ENCODE data around the gene ARHGAP6. TPM values are rescaled to one million over a fixed set of nuclear protein-coding genes. Genes with fewer than 3 reads are reported as not detected.

The ARHGAP6 gene
- total and polyA plus RNA-seq, 9 of the 15 experiments (the other 6 are each of a cell fraction or from before 2014, with no cell fraction given) = 12.5 to 63.6 (median 41.8) TPM

GRCh38 chrX:11472381-11472780, 193.3 kb downstream of the ARHGAP6 start:
- Histone ChIP-seq H3K4me2 (ENCODE audit: insufficient read depth, low read length) (no peak overlapping the region), H3K4me1 (replicated peaks in 1 of 2; ENCODE audit: control insufficient read depth in 2 of 2, insufficient read depth in 2 of 2, low read length in 2 of 2) (peaks cover 0 to 6% of the 10 kb centered on the region in 2 experiments; a peak in 2 of 5 replicates), H3K36me3 (ENCODE audit: control insufficient read depth, insufficient read depth, low read length) (no peaks in the 10 kb centered on the region), H3K9me3 (replicated peaks; ENCODE audit: control insufficient read depth, insufficient read depth, low read depth, low read length) (no peaks in the 10 kb centered on the region; the same call in 1 of the 2 replicates), H3K9me1 (ENCODE audit: control insufficient read depth, insufficient read depth, low read length) (peaks cover 3% of the 10 kb centered on the region), H3K27ac (ENCODE audit: extremely low read depth, low read depth, low read length) (no peak overlapping the region), H3K4me3 (no peak overlapping the region), H3K9ac (ENCODE audit: insufficient read depth in 1 of 2, low read depth in 2 of 2, low read length in 2 of 2) (no peak overlapping the region), H2AFZ (ENCODE audit: low read depth, low read length) (peak overlapping the region; percentile 55; the same call in 1 of the 2 replicates), H3K27me3 (ENCODE audit: control insufficient read depth in 2 of 2, insufficient read depth in 2 of 2, low read length in 2 of 2) (no peaks in the 10 kb centered on the region), H3K79me2 (ENCODE audit: control insufficient read depth, insufficient read depth, low read length) (no peaks in the 10 kb centered on the region), H4K20me1 (replicated peaks; ENCODE audit: control insufficient read depth, insufficient read depth, low read length) (no peaks in the 10 kb centered on the region)
- ATAC-seq (no peak), FAIRE-seq (no peak), DNase-seq (ENCODE audit: extremely low read depth in 1 of 4, low spot score in 3 of 4) (no peak)
- in situ Hi-C loops (cut with MboI) = no loop called here
- ChIA-PET CTCF (ENCODE audit: low intra/inter-chr PET ratio) (no interaction called here), POLR2A (no interaction called here)
- BruUV-seq (replicated peaks) = no TSS peak
- intact Hi-C loops (cut with micrococcal nuclease) = no loop called here
- 76% methylated on average over 2 of the region's 2 CpGs for WGBS (ENCODE audit: insufficient coverage, low coverage, missing lambda C conversion rate)
- TF ChIP-seq ZBTB9 (CRISPR knock-in tag; IDR thresholded peaks at IDR 0.05) (no peak), ZBTB33 (CRISPR knock-in tag; IDR thresholded peaks at IDR 0.05) (no peak), ZNF263 (CRISPR knock-in tag; IDR thresholded peaks at IDR 0.05; ENCODE audit: borderline replicate concordance) (no peak), ESRRB (CRISPR knock-in tag; IDR thresholded peaks at IDR 0.05; ENCODE audit: borderline replicate concordance) (no peak), ZNF592 (IDR thresholded peaks at IDR 0.05) (no peak), ZFP36 (IDR thresholded peaks at IDR 0.05; ENCODE audit: low read depth, low read length, partially characterized antibody) (no peak), ARID3A (IDR thresholded peaks at IDR 0.05; ENCODE audit: borderline replicate concordance, low read depth, low read length) (no peak), ZNF253 (CRISPR knock-in tag; conservative IDR thresholded peaks at IDR 0.05) (no peak), POLR3A (IDR thresholded peaks at IDR 0.05; ENCODE audit: borderline replicate concordance, extremely low read depth, insufficient read depth, insufficient read length) (no peak), ASH1L (IDR thresholded peaks at IDR 0.05; ENCODE audit: borderline replicate concordance, low read depth, partially characterized antibody) (no peak), KLF16 (IDR thresholded peaks at IDR 0.05) (no peak)
